ENCODE data around the gene XRRA1.
"Not testable (repeated sequence)": the region's sequence is repeated elsewhere in the genome, so short reads cannot be mapped to it uniquely, and the experiment has no call there.

Gene XRRA1, protein sequence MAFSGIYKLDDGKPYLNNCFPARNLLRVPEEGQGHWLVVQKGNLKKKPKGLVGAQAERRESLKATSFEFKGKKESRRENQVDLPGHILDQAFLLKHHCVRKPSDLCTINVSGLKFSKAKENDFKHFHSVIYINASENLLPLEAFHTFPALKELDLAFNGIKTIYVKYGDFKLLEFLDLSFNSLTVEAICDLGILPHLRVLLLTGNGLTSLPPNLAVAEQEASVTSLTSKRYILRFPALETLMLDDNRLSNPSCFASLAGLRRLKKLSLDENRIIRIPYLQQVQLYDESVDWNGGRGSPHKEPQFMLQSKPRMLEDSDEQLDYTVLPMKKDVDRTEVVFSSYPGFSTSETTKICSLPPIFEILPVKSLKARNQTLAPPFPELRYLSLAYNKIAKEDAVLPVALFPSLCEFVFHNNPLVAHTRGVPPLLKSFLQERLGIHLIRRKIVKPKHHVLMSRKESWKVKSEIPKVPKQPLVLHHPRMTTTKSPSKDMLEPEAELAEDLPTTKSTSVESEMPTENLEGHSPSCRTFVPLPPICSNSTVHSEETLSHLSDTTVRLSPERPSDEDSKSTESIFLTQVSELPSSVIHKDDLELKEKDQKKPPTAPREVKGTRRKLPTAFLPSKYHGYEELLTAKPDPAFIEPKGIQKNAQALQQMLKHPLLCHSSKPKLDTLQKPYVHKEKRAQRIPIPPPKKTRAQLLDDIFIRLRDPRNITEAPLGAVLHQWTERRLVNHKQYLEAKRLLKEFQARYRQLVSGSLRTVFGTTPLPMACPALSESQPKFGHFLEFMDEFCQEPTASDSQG

DNA sequence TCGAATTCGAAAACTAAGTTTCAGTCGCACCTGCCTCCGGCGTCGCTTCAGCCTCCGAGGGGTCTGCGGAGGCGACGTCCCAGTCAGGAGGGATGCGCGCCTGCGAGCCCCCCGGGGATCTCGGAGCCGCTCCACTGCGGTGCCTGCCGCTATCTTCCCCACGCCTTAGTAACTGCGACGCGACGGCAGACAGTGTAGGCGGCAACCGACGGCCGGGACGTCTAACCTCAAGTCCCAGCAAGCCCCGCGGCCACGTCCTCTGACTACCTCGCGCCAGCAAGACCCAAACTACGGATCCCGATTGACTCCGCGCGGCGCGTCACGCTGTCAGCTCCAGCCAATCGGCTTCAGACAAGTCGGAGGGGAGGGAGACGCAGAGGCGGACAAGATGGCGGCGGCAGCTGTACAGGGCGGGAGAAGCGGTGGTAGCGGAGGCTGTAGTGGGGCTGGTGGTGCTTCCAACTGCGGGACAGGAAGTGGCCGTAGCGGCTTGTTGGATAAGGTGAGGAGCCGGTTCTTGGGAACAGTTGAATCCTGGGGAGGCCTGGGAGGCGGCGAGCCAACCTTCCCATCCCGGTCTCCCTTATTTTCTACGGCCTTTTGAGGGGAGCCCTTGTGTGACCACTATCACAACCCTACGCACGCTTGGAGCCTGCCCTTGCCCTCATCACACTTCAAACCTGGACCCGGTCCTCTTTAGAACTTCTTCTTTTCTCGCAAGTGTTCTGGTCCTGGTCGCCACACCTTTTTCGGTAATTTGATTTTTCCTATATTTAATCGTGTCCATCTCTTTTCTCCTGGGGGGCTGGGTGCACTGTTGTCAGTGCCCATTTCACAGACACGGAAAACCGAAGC, at the start of gene XRRA1, which contains the start of gene SPCS2:
Gene XRRA1, minus strand, starts transcription at position 194 of the 855 bp plus-strand sequence. CDS start 8,213 bp downstream, outside the sequence.
Gene SPCS2, plus strand, starts transcription at position 369 of the 855 bp plus-strand sequence. Its CDS starts 20 bp downstream, at position 389.
- peak; percentile 94 for DNase-seq (ENCODE audit: low read depth in 2 of 2)

- DNase-seq (ENCODE audit: low read depth in 2 of 2), result no peak
These were observed 44.0 kb upstream of the XRRA1 start for GRCh38 chr11:74992852-74993251.

GRCh38 chr11:74990941-74991340, 42.0 kb upstream of the XRRA1 start:
- DNase-seq (ENCODE audit: low read depth in 2 of 2), result no peak

- not testable (repeated sequence) for DNase-seq (ENCODE audit: low read depth in 2 of 2)
These were observed 41.3 kb upstream of the XRRA1 start for GRCh38 chr11:74990150-74990549.

GRCh38 chr11:74989260-74989638, 40.4 kb upstream of the XRRA1 start:
- DNase-seq (ENCODE audit: low read depth in 2 of 2), result no peak

DNA sequence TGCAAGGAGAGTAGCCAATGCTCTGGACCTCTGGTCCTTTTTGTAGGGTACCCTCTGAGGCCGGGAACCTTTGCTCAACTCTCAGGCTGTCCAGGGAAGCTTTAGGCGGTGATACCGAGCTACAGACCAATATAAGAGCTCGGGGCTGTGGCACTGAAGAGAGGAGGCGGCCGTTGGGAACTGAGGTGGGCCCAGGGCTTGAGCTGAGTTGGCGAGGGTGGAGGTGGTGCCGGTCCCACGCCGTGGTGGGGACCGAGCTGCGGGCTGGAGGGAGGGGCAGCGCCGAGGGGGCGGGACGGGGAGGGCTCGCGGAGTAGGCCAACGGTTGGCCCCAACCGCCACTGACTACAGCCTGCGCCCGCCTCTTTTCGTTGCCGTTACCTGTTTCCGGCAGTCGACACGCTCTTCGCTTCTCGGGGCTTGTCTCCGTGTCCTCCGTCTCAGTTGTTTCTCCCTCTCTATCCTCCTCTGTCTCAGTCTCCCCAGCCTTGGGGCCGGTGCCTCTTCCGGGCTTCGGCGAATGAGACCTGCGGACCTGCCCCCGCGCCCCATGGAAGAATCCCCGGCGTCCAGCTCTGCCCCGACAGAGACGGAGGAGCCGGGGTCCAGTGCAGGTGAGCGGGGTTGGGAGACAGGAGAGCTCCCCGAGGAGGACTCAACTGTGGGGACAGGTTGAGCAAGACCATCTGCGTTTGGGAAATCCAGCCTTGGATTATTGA, 39.8 kb upstream of the XRRA1 start, which contains the start of gene NEU3:
Gene NEU3, plus strand, starts transcription at position 393 of the 719 bp plus-strand sequence. Its CDS starts 128 bp downstream, at position 521.
- peak; percentile 21 to 27 for DNase-seq (ENCODE audit: low read depth in 2 of 2)

DNA sequence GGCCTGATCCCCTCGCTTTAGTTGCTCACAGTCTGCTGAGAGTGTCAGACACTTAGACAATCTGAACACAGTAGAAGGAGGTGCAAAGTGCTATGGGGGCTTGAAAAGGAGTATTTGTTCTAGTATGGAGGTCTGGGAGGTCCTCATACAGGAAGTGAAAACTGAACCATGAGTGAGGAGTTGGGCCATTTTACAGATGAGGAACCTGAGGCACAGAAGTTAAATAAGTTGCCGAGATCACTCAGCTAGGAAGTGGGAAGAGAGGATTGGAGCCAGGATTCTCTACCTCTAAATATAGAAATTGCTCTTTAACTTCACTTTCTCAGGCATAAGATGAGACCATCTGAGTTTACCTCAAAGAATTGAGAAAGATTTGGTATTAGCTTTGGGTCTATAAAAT, 35.8 kb upstream of the XRRA1 start:
- no peak for DNase-seq (ENCODE audit: low read depth in 2 of 2)

GRCh38 chr11:74984070-74984469, 35.2 kb upstream of the XRRA1 start:
- no peak for DNase-seq (ENCODE audit: low read depth in 2 of 2)

DNA sequence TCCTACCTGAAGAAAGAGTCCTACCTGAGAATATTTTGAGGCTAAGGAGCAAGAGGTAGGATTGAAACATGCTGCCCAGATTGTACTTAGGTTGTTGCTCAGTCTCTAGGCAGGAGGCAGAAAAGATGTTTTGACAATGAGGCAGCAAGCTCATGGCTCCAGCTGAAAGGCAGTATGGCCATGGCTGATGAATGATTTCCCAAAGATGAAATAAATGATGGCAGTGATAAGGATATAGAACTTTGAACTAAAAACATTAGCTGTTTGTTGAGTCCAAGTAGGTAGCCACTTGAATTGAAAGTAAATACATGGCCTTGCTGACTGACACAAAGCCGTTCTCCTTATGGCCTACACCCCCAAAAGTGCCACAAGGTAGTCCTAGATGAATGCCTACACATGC, 33.0 kb upstream of the XRRA1 start:
- no peak for DNase-seq (ENCODE audit: low read depth in 2 of 2)

DNA sequence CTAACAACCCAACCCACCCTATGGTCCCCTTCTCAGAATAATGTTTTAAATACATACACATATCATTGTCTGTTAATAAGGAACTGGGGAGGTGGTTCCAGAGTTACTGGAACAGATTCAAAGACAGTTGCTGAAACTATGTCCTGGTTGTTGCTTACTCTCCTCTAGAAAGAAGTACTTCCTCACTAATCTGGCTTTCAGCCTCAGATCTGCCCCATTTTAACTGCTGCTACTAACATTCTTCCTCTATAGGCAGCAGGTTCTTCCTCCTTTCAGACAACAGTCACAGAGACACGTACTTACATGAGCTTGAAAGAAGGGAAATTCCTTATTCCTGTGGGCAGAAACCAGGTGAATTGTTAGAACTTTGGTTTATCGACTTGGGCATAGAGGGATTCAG, 31.7 kb upstream of the XRRA1 start:
- no peak for DNase-seq (ENCODE audit: low read depth in 2 of 2)

- DNase-seq (ENCODE audit: low read depth in 2 of 2), result no peak
These were observed 29.1 kb upstream of the XRRA1 start for GRCh38 chr11:74978041-74978440.

DNA sequence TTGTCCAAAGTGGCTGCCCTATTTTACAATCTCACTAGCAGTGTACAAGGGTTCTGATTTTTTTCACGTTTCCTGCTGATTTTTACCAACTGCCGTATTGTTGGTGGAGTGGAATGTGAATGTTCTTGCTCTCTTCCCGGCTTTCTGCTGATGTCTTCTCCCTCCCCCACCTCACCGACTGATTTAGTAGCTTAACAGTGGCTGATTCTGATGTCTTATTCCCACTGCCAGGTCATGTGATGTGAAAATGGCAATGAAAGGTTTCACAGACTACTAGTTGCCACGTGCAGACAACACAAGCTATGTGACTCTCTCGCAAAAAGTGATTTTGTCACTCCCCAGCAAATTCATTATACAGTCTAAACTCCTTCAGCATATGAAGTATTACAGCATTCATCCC, 22.5 kb upstream of the XRRA1 start:
- no peak for DNase-seq (ENCODE audit: low read depth in 2 of 2)

GRCh38 chr11:74970852-74971395, 22.0 kb upstream of the XRRA1 start:
- DNase-seq (ENCODE audit: low read depth in 2 of 2), result no peak

GRCh38 chr11:74966651-74967050, 17.8 kb upstream of the XRRA1 start:
- no peak for DNase-seq (ENCODE audit: low read depth in 2 of 2)

DNA sequence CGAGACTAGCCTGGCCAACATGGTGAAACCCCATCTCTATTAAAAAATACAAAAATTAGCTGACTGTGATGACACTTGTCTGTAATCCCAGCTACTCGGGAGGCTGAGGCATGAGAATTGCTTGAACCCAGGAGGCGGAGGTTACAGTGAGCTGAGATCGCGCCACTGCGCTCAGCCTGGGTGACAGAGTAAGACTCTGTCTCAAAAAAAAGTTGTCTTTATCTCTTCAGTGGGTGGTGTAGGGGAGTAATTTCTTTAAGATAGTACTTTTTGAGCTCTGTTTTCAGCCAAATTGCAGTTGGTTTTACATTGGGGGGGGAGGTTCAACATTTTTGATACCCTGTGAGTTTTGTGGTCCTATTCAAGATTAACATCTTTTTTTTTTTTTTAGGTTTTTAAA, 11.2 kb upstream of the XRRA1 start:
- not testable (repeated sequence) for DNase-seq (ENCODE audit: low read depth in 2 of 2)

DNA sequence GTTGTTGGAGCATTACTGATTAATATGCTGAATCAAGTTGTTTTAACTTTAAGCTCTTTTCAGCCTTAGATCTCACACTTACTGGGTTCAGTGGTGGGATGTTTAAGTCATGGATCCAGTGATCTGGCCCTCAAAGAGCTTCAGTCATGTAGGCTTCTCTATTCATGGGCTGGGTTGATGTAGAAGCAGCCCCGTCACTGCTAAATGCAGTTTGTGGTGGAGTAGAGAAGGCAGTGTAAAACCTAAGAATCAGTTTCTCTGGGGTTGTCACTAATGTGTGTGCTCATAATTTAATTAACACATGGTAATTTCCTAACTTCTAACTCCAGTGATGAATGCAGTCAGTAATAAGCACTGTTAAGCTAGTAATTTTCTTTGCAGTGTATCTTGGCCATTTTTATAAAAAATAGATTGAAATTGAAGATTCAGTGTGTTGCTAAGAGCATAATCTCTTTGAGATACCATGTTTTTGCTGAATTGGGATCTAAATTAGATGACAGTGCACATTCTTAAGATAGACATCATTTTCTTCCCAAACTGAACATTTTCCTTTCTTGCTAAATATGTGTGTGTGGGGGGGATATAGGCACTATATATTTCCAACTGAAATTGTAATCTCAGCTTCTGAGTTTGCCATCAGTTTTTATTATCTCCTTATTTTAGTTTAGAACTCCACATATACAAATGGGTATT, 9.2 kb upstream of the XRRA1 start:
- DNase-seq (ENCODE audit: low read depth in 2 of 2), result no peak

GRCh38 chr11:74956397-74957015, 7.6 kb upstream of the XRRA1 start:
- DNase-seq (ENCODE audit: low read depth in 2 of 2), result no peak

DNA sequence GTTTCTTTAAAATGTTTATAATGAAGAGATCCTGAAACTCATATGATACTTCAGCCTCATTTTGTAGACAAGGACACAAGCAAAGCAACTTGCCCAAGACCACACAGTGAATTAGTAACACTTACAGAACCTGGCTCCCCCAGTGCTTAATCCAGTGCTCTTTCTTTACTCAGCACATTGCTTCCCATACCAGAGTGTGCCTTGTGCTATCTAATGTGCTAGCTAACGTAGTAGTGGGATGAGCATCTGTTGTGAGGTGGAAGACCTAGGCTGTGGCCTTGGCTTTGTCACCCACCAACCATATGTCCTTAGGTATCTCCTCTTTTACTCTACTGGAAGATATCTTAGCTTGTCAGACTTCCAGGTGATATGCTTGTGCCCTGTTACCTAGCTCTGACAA, 5.3 kb upstream of the XRRA1 start:
- DNase-seq (ENCODE audit: low read depth in 2 of 2), result no peak

DNA sequence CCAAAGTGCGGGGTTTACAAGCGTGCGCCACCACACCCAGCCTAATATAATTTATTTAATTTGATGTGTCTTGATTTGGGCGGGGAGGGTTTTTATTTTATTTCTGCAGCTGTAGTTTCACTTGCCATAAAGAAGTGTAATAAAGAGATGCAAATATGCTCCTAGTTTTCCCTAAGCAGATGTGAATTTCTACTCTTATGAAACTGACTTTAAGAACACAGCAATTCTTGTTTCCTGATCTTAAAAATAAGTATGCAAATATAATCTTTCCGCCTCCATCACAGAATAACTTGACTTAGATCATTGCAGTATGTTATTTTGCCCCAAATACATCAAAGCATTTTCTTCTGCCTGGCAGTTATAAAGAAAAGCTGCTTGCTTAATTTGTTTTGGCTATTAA, 4.6 kb upstream of the XRRA1 start:
- DNase-seq (ENCODE audit: low read depth in 2 of 2), result no peak

- DNase-seq (ENCODE audit: low read depth in 2 of 2), result no peak
These were observed 3.9 kb upstream of the XRRA1 start for GRCh38 chr11:74952752-74953151.
